ENCODE results near the gene FREM1.

DNA sequence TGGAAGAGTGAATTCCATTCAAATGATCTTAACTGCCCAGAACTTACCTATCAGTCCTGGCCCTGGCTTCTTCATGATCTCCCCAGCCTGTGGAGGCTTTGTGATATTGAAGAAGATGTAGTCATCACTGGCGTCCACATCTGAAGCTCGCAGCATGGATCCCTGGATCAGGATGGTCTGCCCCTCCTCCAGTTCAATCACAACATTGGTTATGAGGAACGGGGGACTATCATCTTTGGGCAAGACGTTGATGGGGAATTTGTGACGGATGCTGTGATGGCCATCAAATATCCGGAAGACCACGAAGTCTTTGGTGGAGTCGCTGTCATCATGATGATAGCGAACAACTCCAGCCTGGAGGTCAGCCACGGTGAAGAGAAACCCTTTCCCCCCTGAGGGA, 68.0 kb downstream of the FREM1 start:
- TF ChIP-seq, protein P1, sequence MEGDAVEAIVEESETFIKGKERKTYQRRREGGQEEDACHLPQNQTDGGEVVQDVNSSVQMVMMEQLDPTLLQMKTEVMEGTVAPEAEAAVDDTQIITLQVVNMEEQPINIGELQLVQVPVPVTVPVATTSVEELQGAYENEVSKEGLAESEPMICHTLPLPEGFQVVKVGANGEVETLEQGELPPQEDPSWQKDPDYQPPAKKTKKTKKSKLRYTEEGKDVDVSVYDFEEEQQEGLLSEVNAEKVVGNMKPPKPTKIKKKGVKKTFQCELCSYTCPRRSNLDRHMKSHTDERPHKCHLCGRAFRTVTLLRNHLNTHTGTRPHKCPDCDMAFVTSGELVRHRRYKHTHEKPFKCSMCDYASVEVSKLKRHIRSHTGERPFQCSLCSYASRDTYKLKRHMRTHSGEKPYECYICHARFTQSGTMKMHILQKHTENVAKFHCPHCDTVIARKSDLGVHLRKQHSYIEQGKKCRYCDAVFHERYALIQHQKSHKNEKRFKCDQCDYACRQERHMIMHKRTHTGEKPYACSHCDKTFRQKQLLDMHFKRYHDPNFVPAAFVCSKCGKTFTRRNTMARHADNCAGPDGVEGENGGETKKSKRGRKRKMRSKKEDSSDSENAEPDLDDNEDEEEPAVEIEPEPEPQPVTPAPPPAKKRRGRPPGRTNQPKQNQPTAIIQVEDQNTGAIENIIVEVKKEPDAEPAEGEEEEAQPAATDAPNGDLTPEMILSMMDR (IDR thresholded peaks at IDR 0.05), result no peak
- no peak for TF ChIP-seq EZH2 (IDR thresholded peaks at IDR 0.05; ENCODE audit: borderline replicate concordance, insufficient read depth, low read depth, low read length, poor library complexity, severe bottlenecking)
